Activated T-cell treated with anti-CD3 and anti-CD28 coated beads, Interleukin-2, amount 50 U/mL, for 24 hours (primary cell): ENCODE measurements around the gene CLCNKB.
"Not testable (repeated sequence)": the region's sequence is repeated elsewhere in the genome, so short reads cannot be mapped to it uniquely, and the experiment has no call there.

ENCODE experiments used
- DNase-seq: peaks from one replicate; pipeline ENCODE4 v3.0.0-alpha.2; 2020
- H3K27ac Mint-ChIP-seq: 2 replicates; pipeline ENCODE4 v1.8.0; 2020; ENCODE audit warnings: mild to moderate bottlenecking, mixed read lengths
- H3K27me3 Mint-ChIP-seq: 2 replicates; pipeline ENCODE4 v1.8.0; 2020; ENCODE audit warnings: mixed read lengths
- H3K36me3 Mint-ChIP-seq: 2 replicates; pipeline ENCODE4 v1.8.0; 2020; ENCODE audit warnings: low read depth, mixed read lengths
- H3K4me1 Mint-ChIP-seq: 2 replicates; pipeline ENCODE4 v1.8.0; 2020; ENCODE audit warnings: low read depth, mixed read lengths
- H3K4me3 Mint-ChIP-seq: 2 replicates; pipeline ENCODE4 v1.8.0; 2020; ENCODE audit warnings: mild to moderate bottlenecking, moderate library complexity, mixed read lengths
- H3K9me3 Mint-ChIP-seq: 2 replicates; pipeline ENCODE4 v1.8.0; 2020; ENCODE audit warnings: mixed read lengths

CLCNKB gene

DNA sequence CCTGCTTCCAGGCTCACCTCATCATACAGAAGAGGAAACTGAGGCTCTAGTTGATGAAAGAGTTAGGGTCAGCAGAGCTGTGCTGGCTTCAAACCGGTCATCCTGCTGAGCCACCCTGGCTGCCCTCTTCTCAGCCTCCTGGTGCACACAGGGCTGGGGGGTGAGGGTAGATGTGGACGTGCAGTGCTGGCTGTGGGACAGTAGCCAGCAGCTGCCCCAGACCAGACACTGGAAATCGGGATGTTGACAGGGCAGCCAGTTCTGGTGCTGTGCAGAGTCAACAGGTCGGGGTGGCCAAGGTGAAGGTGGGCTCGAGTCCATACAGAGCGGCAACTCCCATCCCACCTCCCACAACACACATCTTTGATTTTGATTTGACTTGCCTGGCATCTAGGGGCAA, 23.3 kb upstream of the CLCNKB start:
- Mint-ChIP-seq H3K27me3 (peaks cover 3% of the 10 kb centered on the region), H3K4me1 (no peaks in the 10 kb centered on the region), H3K27ac (no peak overlapping the region), H3K36me3 (no peaks in the 10 kb centered on the region), H3K4me3 (no peak overlapping the region), H3K9me3 (no peaks in the 10 kb centered on the region)
- DNase-seq = no peak

- not testable (repeated sequence) for H3K36me3 Mint-ChIP-seq, H3K4me1 Mint-ChIP-seq, H3K27me3 Mint-ChIP-seq, H3K9me3 Mint-ChIP-seq, H3K4me3 Mint-ChIP-seq, DNase-seq, H3K27ac Mint-ChIP-seq
These were observed 22.7 kb upstream of the CLCNKB start for GRCh38 chr1:16020878-16021277.

GRCh38 chr1:16021681-16022080, 21.9 kb upstream of the CLCNKB start, which contains the start of gene CLCNKA:
TSS of gene CLCNKA (plus strand) at chr1:16022036. CDS start at chr1:16022620, 584 bp downstream.
- H3K4me3 Mint-ChIP-seq = no peak within 1 kb of the TSS
- no peaks in the 10 kb centered on the region for H3K4me1 Mint-ChIP-seq
- no peak within 1 kb of the TSS for H3K27ac Mint-ChIP-seq
- no peak for DNase-seq
- H3K9me3 Mint-ChIP-seq = no peaks in the 10 kb centered on the region
- no peaks in the 10 kb centered on the region for H3K36me3 Mint-ChIP-seq
- H3K27me3 Mint-ChIP-seq = peaks cover 3% of the 10 kb centered on the region

DNA sequence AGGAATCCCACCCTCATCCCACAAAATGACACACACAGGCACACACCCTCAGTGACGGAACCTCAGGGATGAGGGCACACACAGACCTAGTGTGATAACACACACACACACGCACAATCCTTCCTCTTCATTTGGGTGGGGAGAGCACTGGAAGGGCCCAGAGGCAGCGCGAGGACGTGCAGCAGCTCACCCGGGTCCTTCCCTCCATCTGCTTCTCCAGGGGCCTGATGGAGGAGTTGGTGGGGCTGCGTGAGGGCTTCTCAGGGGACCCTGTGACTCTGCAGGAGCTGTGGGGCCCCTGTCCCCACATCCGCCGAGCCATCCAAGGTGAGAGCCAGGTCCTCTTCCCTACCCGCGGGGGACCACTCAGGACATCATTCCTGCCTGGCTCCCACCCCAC, 21.2 kb upstream of the CLCNKB start:
- H3K4me3 Mint-ChIP-seq = no peak overlapping the region
- no peak for DNase-seq
- H3K9me3 Mint-ChIP-seq = no peaks in the 10 kb centered on the region
- H3K27me3 Mint-ChIP-seq = peaks cover 3% of the 10 kb centered on the region
- H3K4me1 Mint-ChIP-seq = no peaks in the 10 kb centered on the region
- no peak overlapping the region for H3K27ac Mint-ChIP-seq
- no peaks in the 10 kb centered on the region for H3K36me3 Mint-ChIP-seq

- no peak overlapping the region for H3K4me3 Mint-ChIP-seq
- H3K9me3 Mint-ChIP-seq = no peaks in the 10 kb centered on the region
- H3K36me3 Mint-ChIP-seq = no peaks in the 10 kb centered on the region
- peaks cover 2% of the 10 kb centered on the region for H3K4me1 Mint-ChIP-seq
- peaks cover 8% of the 10 kb centered on the region for H3K27me3 Mint-ChIP-seq
- H3K27ac Mint-ChIP-seq = no peak overlapping the region
- no peak for DNase-seq
These were observed 20.4 kb upstream of the CLCNKB start for GRCh38 chr1:16023050-16023653.

DNA sequence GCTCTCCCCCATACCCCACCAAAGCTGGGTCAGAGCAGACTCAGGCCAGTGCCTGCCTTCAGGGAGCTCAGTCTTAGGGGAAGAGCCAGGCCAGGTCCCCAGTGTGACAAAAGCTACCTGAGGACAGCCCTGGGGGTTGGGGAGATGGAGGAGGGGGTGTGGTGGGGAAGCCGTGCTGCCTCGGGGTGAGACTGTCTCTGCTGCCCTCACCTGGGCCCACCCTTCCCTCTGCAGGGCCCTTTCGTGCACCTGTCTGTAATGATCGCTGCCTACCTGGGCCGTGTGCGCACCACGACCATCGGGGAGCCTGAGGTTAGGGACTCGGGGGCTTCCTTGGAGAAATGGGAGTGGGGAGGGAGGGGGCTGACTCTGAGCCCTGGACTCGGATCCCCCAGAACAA, 17.3 kb upstream of the CLCNKB start:
- not testable (repeated sequence) for H3K4me1 Mint-ChIP-seq, H3K27ac Mint-ChIP-seq, H3K4me3 Mint-ChIP-seq, H3K36me3 Mint-ChIP-seq, H3K9me3 Mint-ChIP-seq, DNase-seq
- peaks cover 25% of the 10 kb centered on the region for H3K27me3 Mint-ChIP-seq

GRCh38 chr1:16026723-16027484, 16.7 kb upstream of the CLCNKB start:
- H3K27ac Mint-ChIP-seq = no peak overlapping the region
- peaks cover 25% of the 10 kb centered on the region for H3K27me3 Mint-ChIP-seq
- H3K9me3 Mint-ChIP-seq = no peaks in the 10 kb centered on the region
- H3K36me3 Mint-ChIP-seq = no peaks in the 10 kb centered on the region
- H3K4me1 Mint-ChIP-seq = peaks cover 2% of the 10 kb centered on the region
- peak; percentile 73 for DNase-seq
- H3K4me3 Mint-ChIP-seq = no peak overlapping the region

DNA sequence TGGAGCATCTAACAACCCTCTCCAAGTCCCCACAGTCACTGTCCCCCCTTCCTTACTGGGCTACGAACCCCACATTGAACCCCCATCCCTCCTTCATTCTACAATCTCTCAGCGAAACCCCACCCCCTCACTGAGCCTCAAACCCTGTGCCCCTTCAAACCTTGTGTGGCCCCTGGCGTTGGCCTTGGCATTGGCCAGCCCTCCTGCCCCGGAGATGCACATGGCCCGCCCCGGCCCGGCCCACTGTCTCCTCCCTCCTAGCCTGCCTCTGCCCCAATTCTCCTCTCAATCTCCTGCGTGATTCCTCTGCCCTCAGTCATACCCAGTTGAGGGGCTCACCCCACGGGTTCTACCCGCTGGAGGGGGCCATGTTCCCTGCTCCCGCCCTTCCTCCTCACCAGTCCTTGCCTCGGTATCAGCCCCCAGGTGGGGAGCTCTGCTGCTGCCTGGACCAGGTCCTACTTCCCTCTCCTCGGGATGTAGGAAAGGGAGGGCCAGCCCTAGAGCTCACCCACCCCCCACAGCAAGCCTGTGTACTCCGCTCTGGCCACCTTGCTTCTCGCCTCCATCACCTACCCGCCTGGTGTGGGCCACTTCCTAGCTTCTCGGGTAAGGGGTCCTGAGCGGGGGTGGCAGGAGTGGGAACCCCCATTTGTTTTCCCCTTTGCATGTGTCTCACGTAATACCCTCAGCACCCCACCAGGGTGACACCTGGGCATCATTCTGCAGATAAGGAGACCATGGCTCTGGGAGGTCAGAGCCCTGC, 15.2 kb upstream of the CLCNKB start:
- H3K27me3 Mint-ChIP-seq = peaks cover 32% of the 10 kb centered on the region
- H3K9me3 Mint-ChIP-seq = no peaks in the 10 kb centered on the region
- H3K4me3 Mint-ChIP-seq = no peak overlapping the region
- H3K36me3 Mint-ChIP-seq = no peaks in the 10 kb centered on the region
- H3K27ac Mint-ChIP-seq = no peak overlapping the region
- H3K4me1 Mint-ChIP-seq = peaks cover 2% of the 10 kb centered on the region
- DNase-seq = no peak

DNA sequence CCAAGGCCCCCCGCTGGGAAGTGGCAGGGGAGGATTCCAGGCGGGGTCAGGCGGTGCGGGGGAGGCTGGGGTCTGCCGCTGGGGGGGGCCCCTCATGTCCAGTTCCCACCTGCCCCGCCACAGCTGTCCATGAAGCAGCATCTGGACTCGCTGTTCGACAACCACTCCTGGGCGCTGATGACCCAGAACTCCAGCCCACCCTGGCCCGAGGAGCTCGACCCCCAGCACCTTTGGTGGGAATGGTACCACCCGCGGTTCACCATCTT, 14.6 kb upstream of the CLCNKB start:
- not testable (repeated sequence) for H3K4me3 Mint-ChIP-seq, H3K27ac Mint-ChIP-seq, H3K4me1 Mint-ChIP-seq, H3K36me3 Mint-ChIP-seq, H3K9me3 Mint-ChIP-seq, DNase-seq
- peaks cover 32% of the 10 kb centered on the region for H3K27me3 Mint-ChIP-seq

DNA sequence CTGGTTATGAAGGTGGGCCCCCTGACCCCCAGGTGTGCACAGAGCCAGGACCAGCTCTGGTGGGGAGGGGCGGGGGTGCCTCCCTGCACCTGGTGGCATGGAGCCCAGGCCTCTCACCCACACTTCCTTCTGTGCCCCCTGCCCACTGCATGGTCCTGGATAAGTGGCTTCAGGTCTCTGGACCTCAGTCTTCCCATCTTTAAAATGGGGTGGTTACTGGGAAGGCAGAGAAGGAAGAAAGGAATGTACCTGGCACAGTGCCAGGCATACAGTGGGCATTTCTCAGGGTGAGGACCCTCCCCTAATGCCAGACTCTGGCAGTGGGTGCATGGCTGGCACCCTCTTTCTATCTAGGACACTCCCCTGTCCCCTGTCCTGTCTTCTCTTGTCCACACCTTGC, 14.3 kb upstream of the CLCNKB start:
- H3K4me1 Mint-ChIP-seq = peaks cover 2% of the 10 kb centered on the region
- peaks cover 32% of the 10 kb centered on the region for H3K27me3 Mint-ChIP-seq
- no peaks in the 10 kb centered on the region for H3K9me3 Mint-ChIP-seq
- H3K36me3 Mint-ChIP-seq = no peaks in the 10 kb centered on the region
- no peak overlapping the region for H3K27ac Mint-ChIP-seq
- H3K4me3 Mint-ChIP-seq = no peak overlapping the region
- no peak for DNase-seq

- H3K27me3 Mint-ChIP-seq = peaks cover 28% of the 10 kb centered on the region
- no peaks in the 10 kb centered on the region for H3K9me3 Mint-ChIP-seq
- H3K27ac Mint-ChIP-seq = no peak overlapping the region
These were observed 12.0 kb upstream of the CLCNKB start for GRCh38 chr1:16031551-16031950.

GRCh38 chr1:16032388-16033102, 11.0 kb upstream of the CLCNKB start:
- DNase-seq = peak; percentile 72

More at GRCh38 chr1:16031551-16031950, 12.0 kb upstream of the CLCNKB start:
- Mint-ChIP-seq H3K36me3 (no peaks in the 10 kb centered on the region), H3K4me1 (peaks cover 2% of the 10 kb centered on the region), H3K4me3 (no peak overlapping the region)
- no peak for DNase-seq

GRCh38 chr1:16033103-16033632, 10.4 kb upstream of the CLCNKB start:
- not testable (repeated sequence) for DNase-seq, H3K4me1 Mint-ChIP-seq, H3K4me3 Mint-ChIP-seq, H3K9me3 Mint-ChIP-seq, H3K36me3 Mint-ChIP-seq, H3K27ac Mint-ChIP-seq
- H3K27me3 Mint-ChIP-seq = peaks cover 28% of the 10 kb centered on the region

More at GRCh38 chr1:16032388-16033102, 11.0 kb upstream of the CLCNKB start:
- Mint-ChIP-seq H3K27ac (no peak overlapping the region), H3K27me3 (peaks cover 33% of the 10 kb centered on the region), H3K4me1 (peaks cover 2% of the 10 kb centered on the region), H3K9me3 (no peaks in the 10 kb centered on the region), H3K4me3 (no peak overlapping the region), H3K36me3 (no peaks in the 10 kb centered on the region)

- H3K36me3 Mint-ChIP-seq, DNase-seq: not testable (repeated sequence)
These were observed 7.1 kb upstream of the CLCNKB start for GRCh38 chr1:16036461-16036860.

More at GRCh38 chr1:16036461-16036860, 7.1 kb upstream of the CLCNKB start:
- not testable (repeated sequence) for H3K27ac Mint-ChIP-seq, H3K9me3 Mint-ChIP-seq, H3K4me3 Mint-ChIP-seq, H3K4me1 Mint-ChIP-seq
- H3K27me3 Mint-ChIP-seq = peaks cover 11% of the 10 kb centered on the region
